Neural crest cell (in vitro differentiated cells): ENCODE results near the gene CAPZA2. TPM values are rescaled to one million over a fixed set of nuclear protein-coding genes. Genes with fewer than 3 reads are reported as not detected.

Source experiments
- DNase-seq: peaks from one replicate; pipeline ENCODE4 v3.0.0; 2021; ENCODE audit warnings: low read depth, mixed read lengths, low spot score
- H3K27ac Mint-ChIP-seq: one replicate; pipeline ENCODE4 v1.8.0; 2021; ENCODE audit warnings: mild to moderate bottlenecking, mixed read lengths; ENCODE audit not compliant: unreplicated experiment
- H3K27me3 Mint-ChIP-seq: 2 replicates; pipeline ENCODE4 v1.8.0; 2021; ENCODE audit warnings: low read depth, mild to moderate bottlenecking, mixed read lengths
- H3K36me3 Mint-ChIP-seq: 2 replicates; pipeline ENCODE4 v1.8.0; 2021; ENCODE audit warnings: low read depth, mild to moderate bottlenecking, mixed read lengths
- H3K4me1 Mint-ChIP-seq: 2 replicates; pipeline ENCODE4 v1.8.0; 2021; ENCODE audit warnings: mixed read lengths
- H3K4me3 Mint-ChIP-seq: one replicate; pipeline ENCODE4 v1.8.0; 2021; ENCODE audit warnings: mild to moderate bottlenecking, mixed read lengths
- H3K9me3 Mint-ChIP-seq: 2 replicates; pipeline ENCODE4 v1.8.0; 2021; ENCODE audit warnings: mixed read lengths
- CTCF ChIP-seq: fragments of 200-600 bp; sonication (generic); conservative IDR thresholded peaks from 2 replicates; pipeline ENCODE4 v1.5.0; 2021; ENCODE audit warnings: antibody characterized with exemption, mild to moderate bottlenecking
- total RNA-seq: library from RNA; stranded (reverse); gene quantifications from 2 replicates; pipeline ENCODE4 v1.2.1, GENCODE V29; 2021

Gene CAPZA2
- total RNA-seq, 1 donor from 2014 or later = 115 TPM

DNA sequence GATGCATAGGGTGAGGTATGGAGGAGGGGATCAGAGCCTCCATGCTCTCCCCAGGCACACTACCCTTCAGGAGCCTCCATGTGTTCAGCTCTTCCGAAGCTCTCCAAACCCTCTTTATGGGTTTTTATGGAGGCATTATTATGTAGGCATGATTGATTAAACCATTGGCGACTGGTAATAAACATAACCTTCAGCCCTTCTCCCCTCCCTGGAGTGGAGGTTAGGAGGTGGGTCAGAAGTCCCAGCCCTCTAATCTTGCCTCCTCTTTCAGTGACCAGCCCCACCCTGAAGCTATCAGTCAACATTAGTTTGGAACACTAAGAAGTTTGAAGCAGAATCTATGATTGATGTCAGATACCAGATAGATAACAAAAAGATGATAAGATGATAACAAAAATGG lies 23.3 kb downstream of the CAPZA2 start:
- no peak for DNase-seq
- H3K9me3 Mint-ChIP-seq = peaks cover 7% of the 10 kb centered on the region
- no peak overlapping the region for H3K27ac Mint-ChIP-seq
- no peak for TF ChIP-seq CTCF
- H3K27me3 Mint-ChIP-seq = no peaks in the 10 kb centered on the region
- no peak overlapping the region for H3K4me3 Mint-ChIP-seq
- no peaks in the 10 kb centered on the region for H3K4me1 Mint-ChIP-seq
- H3K36me3 Mint-ChIP-seq = peaks cover 18% of the 10 kb centered on the region

DNA sequence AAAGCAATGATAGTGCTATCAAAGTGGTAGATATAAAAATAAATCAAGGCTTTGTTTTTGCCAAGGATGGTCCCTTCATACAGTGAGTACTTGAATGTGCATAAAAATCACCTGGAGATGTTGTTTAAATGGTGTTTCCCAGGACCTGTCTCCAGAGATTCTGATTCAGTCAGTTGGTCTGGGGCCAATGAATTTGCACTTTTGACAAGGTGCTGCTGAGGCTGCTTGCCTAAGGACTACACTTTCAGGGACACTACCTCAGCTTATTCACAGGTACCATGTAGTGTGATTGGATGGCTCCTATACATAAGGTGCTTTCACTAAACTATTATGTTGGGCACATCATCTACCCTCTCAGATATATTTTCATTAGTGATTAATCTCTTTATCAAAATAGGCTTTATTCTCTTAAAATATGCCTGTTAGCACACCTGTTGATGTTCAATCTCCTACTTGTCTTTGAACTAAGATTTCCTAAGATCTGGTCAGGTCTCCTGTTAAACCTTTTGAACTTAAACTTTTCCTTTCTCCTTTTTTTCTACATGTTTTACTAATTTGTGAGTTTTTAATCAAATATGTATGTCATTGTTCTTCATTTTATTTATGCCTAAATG lies 24.3 kb downstream of the CAPZA2 start:
- Mint-ChIP-seq H3K9me3 (peaks cover 7% of the 10 kb centered on the region), H3K4me1 (no peaks in the 10 kb centered on the region), H3K36me3 (peaks cover 18% of the 10 kb centered on the region), H3K27ac (no peak overlapping the region), H3K27me3 (no peaks in the 10 kb centered on the region), H3K4me3 (no peak overlapping the region)
- no peak for DNase-seq
- no peak for TF ChIP-seq CTCF

- H3K4me3 Mint-ChIP-seq = no peak overlapping the region
Observed at GRCh38 chr7:116888895-116889294, 26.5 kb downstream of the CAPZA2 start.

GRCh38 chr7:116895849-116896248 lies 33.5 kb downstream of the CAPZA2 start:
- no peaks in the 10 kb centered on the region for H3K4me1 Mint-ChIP-seq
- peaks cover 38% of the 10 kb centered on the region for H3K36me3 Mint-ChIP-seq
- peaks cover 3% of the 10 kb centered on the region for H3K9me3 Mint-ChIP-seq
- H3K4me3 Mint-ChIP-seq = no peak overlapping the region
- no peak for DNase-seq
- H3K27me3 Mint-ChIP-seq = no peaks in the 10 kb centered on the region
- no peak overlapping the region for H3K27ac Mint-ChIP-seq
- TF ChIP-seq CTCF = no peak

More at GRCh38 chr7:116888895-116889294, 26.5 kb downstream of the CAPZA2 start:
- Mint-ChIP-seq H3K27me3 (no peaks in the 10 kb centered on the region), H3K27ac (no peak overlapping the region), H3K4me1 (no peaks in the 10 kb centered on the region), H3K9me3 (peaks cover 7% of the 10 kb centered on the region), H3K36me3 (peaks cover 35% of the 10 kb centered on the region)
- no peak for TF ChIP-seq CTCF
- DNase-seq = no peak

DNA sequence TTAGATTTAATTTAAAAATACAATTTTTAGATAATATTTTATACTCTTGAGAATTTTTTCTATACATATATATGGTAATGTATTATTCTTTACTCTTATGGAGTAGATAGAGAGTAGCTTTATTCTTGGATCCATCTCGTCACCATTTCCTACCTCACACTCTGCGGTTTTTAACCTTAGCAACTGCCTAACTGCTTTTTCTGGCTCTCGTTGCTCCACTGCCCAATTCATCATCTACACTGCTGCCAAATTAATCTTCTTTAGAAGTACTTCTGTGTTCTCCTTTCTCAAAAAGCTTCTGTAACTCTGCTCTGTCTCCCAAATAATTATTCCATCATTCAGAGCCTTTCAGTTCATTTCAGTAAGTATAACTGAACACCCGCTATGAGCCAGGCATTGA lies 35.3 kb downstream of the CAPZA2 start:
- DNase-seq = no peak
- Mint-ChIP-seq H3K27me3 (no peaks in the 10 kb centered on the region), H3K4me1 (no peaks in the 10 kb centered on the region), H3K4me3 (no peak overlapping the region), H3K36me3 (peaks cover 40% of the 10 kb centered on the region), H3K9me3 (peaks cover 3% of the 10 kb centered on the region), H3K27ac (no peak overlapping the region)
- no peak for TF ChIP-seq CTCF

DNA sequence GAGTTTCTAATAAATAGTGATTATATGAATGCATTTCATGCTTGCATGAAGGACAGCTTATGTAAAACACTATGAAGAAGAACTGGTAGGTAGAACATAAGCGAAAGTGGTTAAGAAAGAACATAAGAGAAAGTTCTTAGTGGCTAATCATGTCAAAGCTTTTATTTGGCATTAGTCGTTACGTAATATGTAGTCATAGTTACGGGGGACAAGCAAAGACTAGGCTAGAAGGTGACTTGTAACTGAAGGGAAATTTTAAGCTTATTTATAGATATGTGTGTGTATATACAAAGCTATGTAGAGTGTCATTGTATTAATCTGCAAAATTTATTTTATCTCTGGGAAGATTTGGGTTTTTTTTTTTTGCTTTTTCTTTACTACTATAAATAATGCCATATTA lies 36.9 kb downstream of the CAPZA2 start:
- Mint-ChIP-seq H3K27ac (no peak overlapping the region), H3K4me1 (no peaks in the 10 kb centered on the region), H3K9me3 (peaks cover 3% of the 10 kb centered on the region), H3K36me3 (peaks cover 33% of the 10 kb centered on the region), H3K27me3 (no peaks in the 10 kb centered on the region), H3K4me3 (no peak overlapping the region)
- no peak for DNase-seq
- no peak for TF ChIP-seq CTCF
